Measurements from ENCODE around the gene GUF1. TPM values are rescaled to one million over a fixed set of nuclear protein-coding genes. Genes with fewer than 3 reads are reported as not detected.

The GUF1 gene
- total RNA-seq, 2 experiments from 2014 or later = 24.0 to 34.7 TPM

DNA sequence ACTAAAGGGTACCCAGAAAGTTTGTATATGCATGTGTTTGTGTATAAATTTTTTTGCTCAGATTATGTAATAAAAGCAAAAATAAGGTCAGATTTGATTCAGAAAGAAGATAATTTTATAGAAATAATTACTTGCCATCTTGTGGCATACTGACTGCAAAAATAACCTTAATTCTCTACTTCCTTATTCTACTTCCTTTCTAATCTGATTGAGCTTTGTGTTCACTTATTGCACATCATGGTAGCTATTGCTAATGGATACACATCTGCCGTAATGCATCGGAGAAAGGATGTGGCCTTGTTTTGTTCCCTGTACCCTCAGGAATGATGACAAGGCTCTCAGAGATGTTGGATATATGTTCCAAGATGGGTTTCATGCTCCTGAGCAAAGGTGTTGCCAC is 58.7 kb downstream of the GUF1 start:
- H3K4me3 ChIP-seq (ENCODE audit: low read depth, low read length, poor library complexity, severe bottlenecking) = no peak overlapping the region
- no peaks in the 10 kb centered on the region for H3K36me3 ChIP-seq (ENCODE audit: insufficient read depth, low read length)
- no peak overlapping the region for H3K27ac ChIP-seq (ENCODE audit: low read depth, low read length, poor library complexity, severe bottlenecking)
- no peaks in the 10 kb centered on the region for H4K20me1 ChIP-seq (ENCODE audit: insufficient read depth, low read length)
- H3K4me2 ChIP-seq (ENCODE audit: low read length) = no peak overlapping the region
- ChIA-PET POLR2A (no interaction called here), CTCF (ENCODE audit: unreplicated experiment) (no interaction called here)
- no TSS peak for BruUV-seq (replicated peaks)
- intact Hi-C loops (cut with micrococcal nuclease; ENCODE audit: unreplicated experiment) = no loop called here
- H2AFZ ChIP-seq (ENCODE audit: low read length) = no peak overlapping the region
- no peaks in the 10 kb centered on the region for H3K79me2 ChIP-seq (ENCODE audit: insufficient read depth, low read depth, low read length)
- TF ChIP-seq, protein P1, sequence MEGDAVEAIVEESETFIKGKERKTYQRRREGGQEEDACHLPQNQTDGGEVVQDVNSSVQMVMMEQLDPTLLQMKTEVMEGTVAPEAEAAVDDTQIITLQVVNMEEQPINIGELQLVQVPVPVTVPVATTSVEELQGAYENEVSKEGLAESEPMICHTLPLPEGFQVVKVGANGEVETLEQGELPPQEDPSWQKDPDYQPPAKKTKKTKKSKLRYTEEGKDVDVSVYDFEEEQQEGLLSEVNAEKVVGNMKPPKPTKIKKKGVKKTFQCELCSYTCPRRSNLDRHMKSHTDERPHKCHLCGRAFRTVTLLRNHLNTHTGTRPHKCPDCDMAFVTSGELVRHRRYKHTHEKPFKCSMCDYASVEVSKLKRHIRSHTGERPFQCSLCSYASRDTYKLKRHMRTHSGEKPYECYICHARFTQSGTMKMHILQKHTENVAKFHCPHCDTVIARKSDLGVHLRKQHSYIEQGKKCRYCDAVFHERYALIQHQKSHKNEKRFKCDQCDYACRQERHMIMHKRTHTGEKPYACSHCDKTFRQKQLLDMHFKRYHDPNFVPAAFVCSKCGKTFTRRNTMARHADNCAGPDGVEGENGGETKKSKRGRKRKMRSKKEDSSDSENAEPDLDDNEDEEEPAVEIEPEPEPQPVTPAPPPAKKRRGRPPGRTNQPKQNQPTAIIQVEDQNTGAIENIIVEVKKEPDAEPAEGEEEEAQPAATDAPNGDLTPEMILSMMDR (conservative IDR thresholded peaks at IDR 0.05; ENCODE audit: low read length) = no peak
- TF ChIP-seq EZH2phosphoT487 (IDR thresholded peaks at IDR 0.05; ENCODE audit: borderline replicate concordance, low read depth, low read length) = no peak
- H3K9me3 ChIP-seq (ENCODE audit: low read length) = no peaks in the 10 kb centered on the region
- no peaks in the 10 kb centered on the region for H3K9me2 ChIP-seq (ENCODE audit: insufficient read depth, low read length)
- H3K4me1 ChIP-seq (ENCODE audit: insufficient read depth, low read length, poor library complexity, severe bottlenecking) = peaks cover 3% of the 10 kb centered on the region
- DNase-seq (ENCODE audit: low spot score) = no peak

DNA sequence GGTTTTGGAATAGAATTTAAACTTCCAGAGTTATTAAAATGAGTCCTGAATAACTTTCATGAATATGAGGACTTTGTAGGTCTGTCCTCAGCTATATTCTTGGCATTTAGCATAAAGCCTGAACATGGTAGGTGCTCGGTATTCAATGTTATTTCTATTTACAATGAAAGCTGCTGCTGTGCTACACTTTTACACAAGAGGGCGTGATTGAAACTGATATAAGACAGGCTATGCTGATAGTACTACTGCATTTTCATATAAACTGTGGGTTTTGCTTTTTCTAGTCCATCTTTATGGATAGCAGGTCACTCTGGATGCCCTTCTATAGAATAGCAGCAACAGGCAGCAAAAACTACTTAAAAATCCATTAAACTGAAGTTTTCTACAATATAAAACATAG is 60.4 kb downstream of the GUF1 start:
- peak; percentile 40 for DNase-seq (ENCODE audit: low spot score)
- H3K27ac ChIP-seq (ENCODE audit: low read depth, low read length, poor library complexity, severe bottlenecking) = no peak overlapping the region
- H4K20me1 ChIP-seq (ENCODE audit: insufficient read depth, low read length) = no peaks in the 10 kb centered on the region
- H3K9me3 ChIP-seq (ENCODE audit: low read length) = no peaks in the 10 kb centered on the region
- H2AFZ ChIP-seq (ENCODE audit: low read length) = no peak overlapping the region
- intact Hi-C loops (cut with micrococcal nuclease; ENCODE audit: unreplicated experiment) = no loop called here
- TF ChIP-seq, protein P1 (conservative IDR thresholded peaks at IDR 0.05; ENCODE audit: low read length) = peak; percentile 78
- TF ChIP-seq EZH2phosphoT487 (IDR thresholded peaks at IDR 0.05; ENCODE audit: borderline replicate concordance, low read depth, low read length) = no peak
- no peaks in the 10 kb centered on the region for H3K9me2 ChIP-seq (ENCODE audit: insufficient read depth, low read length)
- no TSS peak for BruUV-seq (replicated peaks)
- no peak overlapping the region for H3K4me2 ChIP-seq (ENCODE audit: low read length)
- H3K4me1 ChIP-seq (ENCODE audit: insufficient read depth, low read length, poor library complexity, severe bottlenecking) = peaks cover 3% of the 10 kb centered on the region
- no peak overlapping the region for H3K4me3 ChIP-seq (ENCODE audit: low read depth, low read length, poor library complexity, severe bottlenecking)
- no peaks in the 10 kb centered on the region for H3K36me3 ChIP-seq (ENCODE audit: insufficient read depth, low read length)
- ChIA-PET POLR2A (interaction anchor here (0.6 to 1.3 kb wide), 2 partner anchors 13 to 381 kb away, joined by 3 read pairs; no protein-coding TSS in a partner anchor), CTCF (ENCODE audit: unreplicated experiment) (no interaction called here)
- no peaks in the 10 kb centered on the region for H3K79me2 ChIP-seq (ENCODE audit: insufficient read depth, low read depth, low read length)

DNA sequence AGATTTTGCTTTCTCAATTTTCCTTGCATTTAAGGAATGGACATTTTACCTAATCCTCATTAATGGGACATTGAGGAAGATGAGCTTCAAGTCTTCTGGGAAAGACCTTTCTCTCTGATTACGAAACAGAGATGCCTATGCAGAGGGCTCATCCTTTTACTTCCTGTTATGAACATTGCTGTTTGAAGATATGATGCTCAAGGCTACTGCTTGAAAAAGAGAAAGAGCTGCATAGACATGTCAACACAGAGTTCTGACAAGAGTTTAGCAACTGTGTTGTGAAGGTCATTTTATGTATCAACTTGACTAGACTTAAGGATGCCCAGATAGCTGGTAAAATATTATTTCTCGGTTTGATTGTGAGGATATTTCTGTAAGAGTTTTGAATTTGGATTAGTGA is 62.0 kb downstream of the GUF1 start:
- no peak for DNase-seq (ENCODE audit: low spot score)
- BruUV-seq (replicated peaks) = no TSS peak
- intact Hi-C loops (cut with micrococcal nuclease; ENCODE audit: unreplicated experiment) = no loop called here
- Histone ChIP-seq H4K20me1 (ENCODE audit: insufficient read depth, low read length) (no peaks in the 10 kb centered on the region), H3K79me2 (ENCODE audit: insufficient read depth, low read depth, low read length) (no peaks in the 10 kb centered on the region), H3K4me1 (ENCODE audit: insufficient read depth, low read length, poor library complexity, severe bottlenecking) (peaks cover 3% of the 10 kb centered on the region), H2AFZ (ENCODE audit: low read length) (no peak overlapping the region), H3K27ac (ENCODE audit: low read depth, low read length, poor library complexity, severe bottlenecking) (no peak overlapping the region), H3K4me3 (ENCODE audit: low read depth, low read length, poor library complexity, severe bottlenecking) (no peak overlapping the region), H3K4me2 (ENCODE audit: low read length) (no peak overlapping the region), H3K9me3 (ENCODE audit: low read length) (no peaks in the 10 kb centered on the region), H3K9me2 (ENCODE audit: insufficient read depth, low read length) (no peaks in the 10 kb centered on the region), H3K36me3 (ENCODE audit: insufficient read depth, low read length) (no peaks in the 10 kb centered on the region)
- ChIA-PET CTCF (ENCODE audit: unreplicated experiment) (no interaction called here), POLR2A (no interaction called here)
- no peak for TF ChIP-seq EZH2phosphoT487 (IDR thresholded peaks at IDR 0.05; ENCODE audit: borderline replicate concordance, low read depth, low read length)
- TF ChIP-seq, protein P1 (conservative IDR thresholded peaks at IDR 0.05; ENCODE audit: low read length) = no peak

Other genes with a start within 250 kb of the GUF1 start
- gene KCTD8, start 229.6 kb upstream of the GUF1 start, total RNA-seq (2014; rRNA removed; shearing (Covaris generic)) = not detected in 2 replicates
- not detected in 2 replicates for gene KCTD8, start 229.6 kb upstream of the GUF1 start, total RNA-seq (2022)
- not detected in 2 replicates for gene YIPF7, start 26.8 kb upstream of the GUF1 start, total RNA-seq (2014; rRNA removed; shearing (Covaris generic))
- not detected in 2 replicates for gene YIPF7, start 26.8 kb upstream of the GUF1 start, total RNA-seq (2022)
- gene GNPDA2, start 48.1 kb downstream of the GUF1 start, total RNA-seq (2014; rRNA removed; shearing (Covaris generic)) = 9.1 and 10.1 TPM in 2 replicates
- 11.2 and 12.1 TPM in 2 replicates for gene GNPDA2, start 48.1 kb downstream of the GUF1 start, total RNA-seq (2022)

Data from OCI-LY7 (cell line).